GM12878 (cell line): ENCODE results near the gene DPP6. TPM values are rescaled to one million over a fixed set of nuclear protein-coding genes. Genes with fewer than 3 reads are reported as not detected.

ENCODE experiments used
- ATAC-seq: fragments of 200-7000 bp; cut with Tn5 transposase; 3 replicates; pipeline ENCODE4 v1.9.1; 2020; ENCODE audit warnings: mild to moderate bottlenecking, moderate library complexity
- BruUV-seq: library from RNA; stranded (reverse); fragments of 400-500 nt; replicated peaks from 2 replicates; lab custom pipeline; 2021; lab: Mats Ljungman, UMichigan
- CTCF ChIA-PET: fragments of 300-600 bp; sonication (Branson Sonifier 250); formaldehyde crosslinking; extraction: SDS; loops from one replicate; lab custom pipeline; 2021; ENCODE audit warnings: inconsistent platforms; lab: Yijun Ruan, JAX
- POLR2A ChIA-PET: fragments of 350-600 bp; formaldehyde crosslinking; extraction: SDS; loops from one replicate; lab custom pipeline; 2021; ENCODE audit warnings: inconsistent platforms; lab: Charles Lee
- RAD21 ChIA-PET: fragments of 300-600 bp; sonication (Branson Sonifier 250); formaldehyde crosslinking; loops from one replicate; lab custom pipeline; 2023; ENCODE audit warnings: antibody characterized with exemption; ENCODE audit not compliant: unreplicated experiment; lab: Charles Lee
- SMC1A ChIA-PET: fragments of 300-600 bp; sonication (Branson Sonifier 250); formaldehyde crosslinking; loops from one replicate; lab custom pipeline; 2023; ENCODE audit not compliant: unreplicated experiment, uncharacterized antibody; lab: Charles Lee
- DNase-seq: peaks from one replicate; pipeline ENCODE4 v3.0.0-alpha.2; 2011; ENCODE audit warnings: low read depth, low spot score
- FAIRE-seq: peaks from 3 replicates; lab custom pipeline; 2011; peaks lifted over from hg19 to GRCh38; lab: Jason Lieb, UNC
- H2AFZ ChIP-seq: 2 replicates; pipeline ENCODE4 v1.6.0; 2011; ENCODE audit warnings: low read depth, low read length, control low read depth; ENCODE audit not compliant: control insufficient read depth
- H3K27ac ChIP-seq: 2 replicates; pipeline ENCODE4 v1.5.1; 2011; ENCODE audit warnings: control low read depth; ENCODE audit not compliant: control insufficient read depth, insufficient read depth
- H3K27me3 ChIP-seq, 2 experiments: replicated peaks in 1 of 2; 2 replicates each; pipeline versions ENCODE4 v1.6.0 to v1.6.1; 2011; ENCODE audit warnings: low read length in 1 of 2; ENCODE audit not compliant: control insufficient read depth in 2 of 2, insufficient read depth in 2 of 2
- H3K36me3 ChIP-seq, 2 experiments: 2 replicates each; pipeline ENCODE4 v1.5.1; 2011; ENCODE audit warnings: low read length in 1 of 2; ENCODE audit not compliant: control insufficient read depth in 2 of 2, insufficient read depth in 2 of 2
- H3K4me1 ChIP-seq: 2 replicates; pipeline ENCODE4 v1.6.1; 2011; ENCODE audit warnings: mild to moderate bottlenecking, low read length, moderate library complexity, mixed read lengths; ENCODE audit not compliant: control insufficient read depth, insufficient read depth
- H3K4me2 ChIP-seq: 2 replicates; pipeline ENCODE4 v1.6.0; 2011; ENCODE audit warnings: control low read depth; ENCODE audit not compliant: control insufficient read depth, insufficient read depth
- H3K4me3 ChIP-seq: fragments of 200-600 bp; sonication (generic); 2 replicates; pipeline ENCODE4 v1.5.1; 2016
- H3K79me2 ChIP-seq: 2 replicates; pipeline ENCODE4 v1.6.0; 2011; ENCODE audit warnings: low read length; ENCODE audit not compliant: control insufficient read depth, insufficient read depth
- H3K9ac ChIP-seq: 2 replicates; pipeline ENCODE4 v1.8.0; 2011; ENCODE audit warnings: low read length, control low read depth, mixed read lengths; ENCODE audit not compliant: control insufficient read depth, insufficient read depth
- H3K9me3 ChIP-seq: replicated peaks from 3 replicates; pipeline ENCODE4 v1.5.1; 2011; ENCODE audit warnings: mild to moderate bottlenecking, low read length; ENCODE audit not compliant: control insufficient read depth, insufficient read depth
- H4K20me1 ChIP-seq: 2 replicates; pipeline ENCODE4 v1.6.0; 2011; ENCODE audit not compliant: control insufficient read depth, insufficient read depth
- BACH1 ChIP-seq: fragments of 450-650 bp; IDR thresholded peaks from 2 replicates; pipeline ENCODE4 v1.6.1; 2017; ENCODE audit warnings: mild to moderate bottlenecking, borderline replicate concordance
- CBFB ChIP-seq: IDR thresholded peaks from 2 replicates; pipeline ENCODE4 v1.6.1; 2016; ENCODE audit warnings: antibody characterized with exemption, low read depth
- ETV6 ChIP-seq, 2 experiments: fragments of 450-650 bp in 1 of 2; IDR thresholded peaks in 1 of 2; conservative IDR thresholded peaks in 1 of 2; 2 replicates each; pipeline ENCODE4 v1.6.1; 2014; ENCODE audit warnings: antibody characterized with exemption in 1 of 2, borderline replicate concordance in 1 of 2, low read depth in 1 of 2, mild to moderate bottlenecking in 1 of 2, moderate library complexity in 1 of 2
- EZH2 ChIP-seq: IDR thresholded peaks from 2 replicates; pipeline ENCODE4 v1.6.1; 2012; ENCODE audit warnings: low read depth, mild to moderate bottlenecking, control low read depth, inconsistent platforms, low read length, borderline replicate concordance; ENCODE audit not compliant: control insufficient read depth
- MXI1 ChIP-seq: fragments of 150-350 bp; IDR thresholded peaks from 2 replicates; pipeline ENCODE4 v1.6.1; 2011; ENCODE audit warnings: low read depth, mild to moderate bottlenecking, inconsistent platforms, low read length, improper control_type of control experiment
- MYC ChIP-seq: IDR thresholded peaks from 2 replicates; pipeline ENCODE4 v1.6.1; 2011; ENCODE audit warnings: mild to moderate bottlenecking, low read length, moderate library complexity, inconsistent platforms; ENCODE audit not compliant: insufficient read depth, insufficient replicate concordance, insufficient read length, severe bottlenecking
- NFYA ChIP-seq: IDR thresholded peaks from 2 replicates; pipeline ENCODE4 v1.6.1; 2011; ENCODE audit warnings: low read depth, mild to moderate bottlenecking, low read length, improper control_type of control experiment, borderline replicate concordance
- NRF1 ChIP-seq: conservative IDR thresholded peaks from 2 replicates; pipeline ENCODE4 v1.6.1; 2011; ENCODE audit warnings: mild to moderate bottlenecking, low read depth, low read length, improper control_type of control experiment
- SRF ChIP-seq, 2 experiments: IDR thresholded peaks; 2 replicates each; pipeline ENCODE4 v1.6.1; 2011; ENCODE audit warnings: low read depth in 2 of 2, low read length in 2 of 2, mild to moderate bottlenecking in 1 of 2, moderate library complexity in 1 of 2
- ZBTB40 ChIP-seq: fragments of 450-650 bp; IDR thresholded peaks from 2 replicates; pipeline ENCODE4 v1.6.1; 2016; ENCODE audit warnings: mild to moderate bottlenecking, moderate library complexity, borderline replicate concordance
- WGBS: methylation state at CpG from one replicate; pipeline ENCODE4 v1.1.6; 2016; ENCODE audit warnings: low lambda C conversion rate; ENCODE audit not compliant: insufficient replicate concordance, insufficient coverage; ENCODE audit errors: missing lambda C conversion rate; 5-methylcytosine and 5-hydroxymethylcytosine counted together
- in situ Hi-C: fragments of 300-500 bp; cut with MboI; formaldehyde crosslinking; loops from 9 replicates; pipeline ENCODE4 v1.14.3; 2018; ENCODE audit warnings: mixed read lengths
- intact Hi-C: fragments of 100-400 bp; cut with micrococcal nuclease; formaldehyde crosslinking; loops from one replicate; pipeline ENCODE4 v1.14.2; 2022; ENCODE audit not compliant: unreplicated experiment
- polyA plus RNA-seq, 11 experiments: library from polyadenylated mRNA; depleted of rRNA in 4 of 11; unstranded in 6 of 11; stranded (reverse) in 5 of 11; fragments of >200 nt; fragmentation: Nextera tagmentation in 4 of 11; fragmentation: Illumina TruSeq in 1 of 11; extraction: Ambion mirVana in 4 of 11; extraction: Trizol in 1 of 11; gene quantifications; 1 replicate in 1 of 11; 2 replicates in 10 of 11; pipeline versions ENCODE4 v1.2.1 to v1.2.3, GENCODE V29; 2011 to 2016; ENCODE audit warnings: inconsistent platforms in 2 of 11, missing spikeins in 2 of 11, low read depth in 1 of 11
- total RNA-seq, 4 experiments: library from RNA; depleted of rRNA in 3 of 4; stranded (reverse); fragments of >200 nt in 3 of 4; fragmentation: Illumina TruSeq in 1 of 4; extraction: Trizol in 1 of 4; gene quantifications; 2 replicates each; pipeline versions ENCODE4 v1.2.1 to v1.2.3, GENCODE V29; 2013 to 2021

DPP6 gene
- total and polyA plus RNA-seq, 10 of the 15 experiments (the other 5 are each of a cell fraction or from before 2014, with no cell fraction given), result not detected

- H4K20me1 ChIP-seq, result no peaks in the 10 kb centered on the region
- no peak overlapping the region for H3K4me2 ChIP-seq
- DNase-seq (no peak), FAIRE-seq (no peak)
- no peak overlapping the region for H2AFZ ChIP-seq
- CTCF ChIA-PET, result no interaction called here
- no peak overlapping the region for H3K9ac ChIP-seq
- intact Hi-C loops, result no loop called here
- no peaks in the 10 kb centered on the region for H3K27me3 ChIP-seq
- no peak overlapping the region for H3K27ac ChIP-seq
- H3K4me3 ChIP-seq, result no peak overlapping the region
- no peaks in the 10 kb centered on the region; the same call in 2 of the 3 replicates for H3K9me3 ChIP-seq
- H3K4me1 ChIP-seq, result no peaks in the 10 kb centered on the region
- in situ Hi-C loops, result no loop called here
- 7% methylated on average over 14 of the region's 14 CpGs for WGBS
- no peaks in the 10 kb centered on the region for H3K36me3 ChIP-seq
- POLR2A ChIA-PET, result no interaction called here
- RAD21 ChIA-PET, result no interaction called here
- TF ChIP-seq SRF (IDR thresholded peaks at IDR 0.05; ENCODE audit: low read depth in 2 of 2, low read length in 2 of 2), result no peak
- TF ChIP-seq MXI1, result no peak
- no peak for TF ChIP-seq CBFB
- no peak for TF ChIP-seq NFYA
- no peak for TF ChIP-seq EZH2
- TF ChIP-seq NRF1, result no peak
- no peak for TF ChIP-seq BACH1
- no peak for TF ChIP-seq ETV6 (conservative IDR thresholded peaks at IDR 0.05 in 1 of 2, IDR thresholded peaks at IDR 0.05 in 1 of 2; ENCODE audit: borderline replicate concordance in 1 of 2, low read depth in 1 of 2)
- TF ChIP-seq ZBTB40, result no peak
- no peak for TF ChIP-seq MYC
- TF ChIP-seq, all 136 proteins: peak for 0
- SMC1A ChIA-PET, result no interaction called here
- no TSS peak for BruUV-seq
- no peak for ATAC-seq
- H3K79me2 ChIP-seq, result no peaks in the 10 kb centered on the region
These were observed 851.0 kb downstream of the DPP6 start for GRCh38 chr7:154903083-154903731.
